GM19043 (cell line): ENCODE measurements around the gene CYREN.

Source experiments
- ATAC-seq: cut with Tn5 transposase; IDR thresholded peaks from one replicate; pipeline ENCODE4 v1.9.1; 2021; ENCODE audit warnings: low read depth; ENCODE audit not compliant: unreplicated experiment

CYREN gene, protein sequence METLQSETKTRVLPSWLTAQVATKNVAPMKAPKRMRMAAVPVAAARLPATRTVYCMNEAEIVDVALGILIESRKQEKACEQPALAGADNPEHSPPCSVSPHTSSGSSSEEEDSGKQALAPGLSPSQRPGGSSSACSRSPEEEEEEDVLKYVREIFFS

DNA sequence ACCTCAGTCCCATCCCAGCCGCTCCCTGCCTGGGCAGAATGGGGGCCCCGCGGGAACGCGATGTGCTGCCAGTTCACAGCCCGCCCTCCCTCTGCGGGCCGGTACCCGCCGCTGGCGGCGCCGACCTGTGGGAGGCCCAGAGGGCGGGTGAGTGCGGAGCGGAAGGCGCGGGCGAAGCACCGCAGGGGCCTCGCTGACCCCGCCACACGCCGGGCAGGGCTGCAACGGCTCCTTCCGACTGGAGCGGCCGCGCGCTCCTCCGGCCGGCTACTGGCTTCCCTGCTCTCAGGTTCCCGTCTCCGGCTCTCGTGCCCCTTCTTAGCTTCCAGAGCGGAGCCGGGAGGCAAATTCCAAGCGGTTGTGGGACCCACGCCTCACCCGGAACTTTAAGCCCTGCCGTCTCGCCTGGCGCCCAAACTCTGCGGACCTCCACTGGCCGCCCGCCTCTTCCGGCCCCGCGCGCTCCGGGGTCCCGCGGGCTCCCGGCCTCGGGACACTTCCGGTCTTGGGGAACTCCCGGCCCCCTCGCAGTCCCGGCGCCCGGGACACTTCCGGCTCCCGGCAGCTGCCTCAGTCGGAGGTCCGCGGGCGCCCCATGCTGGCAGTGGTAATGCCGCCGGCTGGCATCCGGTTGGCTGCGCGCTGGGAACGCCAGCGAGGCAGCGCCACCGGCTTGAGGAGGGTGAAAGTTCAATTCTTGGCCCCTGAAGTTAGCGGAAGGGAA, at the start of gene CYREN:
Gene CYREN, minus strand, starts transcription at position 434 of the 724 bp plus-strand sequence. CDS start 1,785 bp downstream, outside the sequence.
- peak; percentile 61 for ATAC-seq

DNA sequence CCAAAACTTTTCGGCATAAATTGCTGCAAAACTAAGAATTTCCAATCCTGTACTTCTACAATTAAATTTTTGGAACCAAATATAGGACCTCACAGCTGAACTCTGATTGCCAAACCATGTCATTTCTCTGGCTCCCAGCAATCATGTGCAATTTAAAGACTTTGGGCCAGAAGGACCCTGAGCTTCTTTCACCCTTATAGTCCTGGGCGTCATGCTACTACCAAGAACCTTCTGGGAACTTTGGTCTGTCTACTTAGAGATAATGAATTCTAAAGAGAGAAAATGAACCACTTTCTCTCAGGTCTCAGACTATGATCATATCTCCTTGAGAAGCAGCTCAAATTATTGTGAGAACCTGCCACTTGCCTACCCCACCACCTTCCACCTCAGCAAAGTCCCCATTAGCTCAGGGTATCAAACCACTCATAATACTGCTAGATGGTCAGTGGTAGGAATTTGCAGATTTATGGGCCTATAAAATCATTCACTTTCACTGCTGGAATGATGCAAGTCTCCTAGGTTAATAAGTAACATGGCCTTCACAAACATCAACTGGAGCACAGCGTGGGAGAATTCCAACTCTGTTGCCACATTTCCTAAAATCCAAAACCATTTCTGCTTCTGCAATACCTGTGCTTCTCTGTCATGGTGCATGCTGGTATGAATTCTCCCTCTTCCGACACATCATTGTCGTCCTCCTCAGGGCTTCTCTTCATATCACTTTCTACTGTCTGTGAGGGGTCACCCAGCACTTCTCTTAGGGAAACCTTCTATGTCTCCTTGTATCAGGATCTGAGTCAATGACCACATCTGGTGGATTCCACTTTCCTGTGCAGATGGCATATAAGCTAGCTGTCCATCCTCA, 47.4 kb upstream of the CYREN start:
- no peak for ATAC-seq

DNA sequence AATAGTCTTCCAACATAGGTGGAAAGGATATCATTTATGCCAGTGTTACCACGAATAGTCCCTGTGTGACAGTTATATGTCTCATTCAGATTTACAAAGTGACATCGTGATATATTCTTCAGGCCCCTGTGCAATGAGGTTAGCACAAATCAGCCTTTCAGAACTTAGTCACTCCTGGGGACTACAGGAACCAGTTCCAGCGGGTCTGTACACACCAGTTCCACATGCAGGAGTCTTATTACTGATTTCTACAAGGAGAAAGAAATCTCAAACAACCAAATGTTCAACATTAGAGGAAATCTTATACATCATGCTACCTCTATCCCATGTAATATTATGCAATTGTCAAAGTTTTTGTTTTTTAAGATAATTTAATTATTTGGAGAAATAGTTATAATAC, 45.2 kb upstream of the CYREN start:
- no peak for ATAC-seq

DNA sequence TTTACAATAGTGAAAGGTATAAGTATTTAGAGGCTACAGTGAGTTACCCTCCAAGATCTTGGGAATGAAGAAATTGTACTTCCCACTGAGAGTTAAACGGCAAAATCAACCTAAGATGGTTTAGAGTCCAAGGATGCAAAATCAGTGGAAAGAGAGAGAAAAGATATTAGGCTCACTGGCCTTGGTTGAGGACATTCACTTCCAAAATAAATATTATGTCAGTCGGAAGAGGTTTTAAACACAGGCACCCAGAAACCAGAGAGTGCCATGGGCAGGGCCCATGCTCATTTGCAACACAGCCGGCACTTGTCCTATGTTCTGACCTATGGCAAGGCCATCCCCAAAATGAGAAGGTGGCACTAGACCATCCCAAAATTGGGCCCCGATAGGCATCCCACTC, 44.7 kb upstream of the CYREN start:
- ATAC-seq: no peak

DNA sequence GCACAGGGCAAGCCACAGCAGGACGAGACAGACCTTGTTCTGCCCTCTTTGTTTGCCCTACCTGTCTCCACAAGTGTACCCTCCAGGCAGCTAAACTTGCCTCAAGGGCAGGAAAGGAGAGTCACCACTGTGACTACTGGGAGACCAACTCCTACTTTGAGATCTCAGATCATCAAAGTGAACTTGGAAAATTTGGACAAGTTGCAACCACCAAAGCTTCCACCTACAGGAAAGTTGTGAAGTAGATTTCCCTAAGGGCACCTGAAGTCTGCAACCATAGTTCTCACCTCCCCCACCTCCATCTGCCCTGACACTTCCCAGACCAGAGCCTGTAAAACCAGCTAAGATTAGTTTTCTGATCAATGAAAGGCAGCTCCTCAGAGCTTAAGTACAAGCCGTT, 43.3 kb upstream of the CYREN start:
- ATAC-seq: no peak

DNA sequence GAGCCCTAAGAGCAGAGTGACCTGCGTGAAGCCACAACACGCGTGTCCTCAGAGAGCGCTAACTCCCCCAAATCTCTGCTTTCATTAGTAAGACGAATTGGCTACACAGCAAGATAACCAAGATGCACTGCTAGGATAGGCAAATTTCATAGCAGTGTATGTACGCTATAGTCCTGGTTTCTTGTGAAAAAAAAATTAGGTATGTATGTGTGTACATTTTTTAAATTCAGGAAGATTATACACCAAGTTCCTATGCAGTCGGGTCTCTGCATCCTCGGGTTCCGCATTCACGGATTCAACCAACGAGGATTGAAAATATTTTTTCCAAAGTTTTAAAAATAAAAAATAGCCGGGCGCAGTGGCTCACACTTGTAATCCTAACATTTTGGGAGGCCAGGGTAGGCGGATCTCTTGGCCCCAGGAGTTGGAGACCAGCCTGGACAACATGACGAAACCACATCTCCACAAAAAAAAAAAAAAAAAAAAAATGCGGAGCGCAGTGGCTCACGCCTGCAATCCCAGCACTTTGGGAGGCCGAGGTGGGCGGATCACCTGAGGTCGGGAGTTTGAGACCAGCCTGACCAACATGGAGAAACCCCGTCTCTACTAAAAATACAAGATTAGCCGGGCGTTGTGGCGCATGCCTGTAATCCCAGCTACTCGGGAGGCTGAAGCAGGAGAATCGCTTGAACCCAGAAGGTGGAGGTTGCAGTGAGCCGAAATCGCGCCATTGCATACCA, 41.6 kb upstream of the CYREN start:
- peak; percentile 17 for ATAC-seq

DNA sequence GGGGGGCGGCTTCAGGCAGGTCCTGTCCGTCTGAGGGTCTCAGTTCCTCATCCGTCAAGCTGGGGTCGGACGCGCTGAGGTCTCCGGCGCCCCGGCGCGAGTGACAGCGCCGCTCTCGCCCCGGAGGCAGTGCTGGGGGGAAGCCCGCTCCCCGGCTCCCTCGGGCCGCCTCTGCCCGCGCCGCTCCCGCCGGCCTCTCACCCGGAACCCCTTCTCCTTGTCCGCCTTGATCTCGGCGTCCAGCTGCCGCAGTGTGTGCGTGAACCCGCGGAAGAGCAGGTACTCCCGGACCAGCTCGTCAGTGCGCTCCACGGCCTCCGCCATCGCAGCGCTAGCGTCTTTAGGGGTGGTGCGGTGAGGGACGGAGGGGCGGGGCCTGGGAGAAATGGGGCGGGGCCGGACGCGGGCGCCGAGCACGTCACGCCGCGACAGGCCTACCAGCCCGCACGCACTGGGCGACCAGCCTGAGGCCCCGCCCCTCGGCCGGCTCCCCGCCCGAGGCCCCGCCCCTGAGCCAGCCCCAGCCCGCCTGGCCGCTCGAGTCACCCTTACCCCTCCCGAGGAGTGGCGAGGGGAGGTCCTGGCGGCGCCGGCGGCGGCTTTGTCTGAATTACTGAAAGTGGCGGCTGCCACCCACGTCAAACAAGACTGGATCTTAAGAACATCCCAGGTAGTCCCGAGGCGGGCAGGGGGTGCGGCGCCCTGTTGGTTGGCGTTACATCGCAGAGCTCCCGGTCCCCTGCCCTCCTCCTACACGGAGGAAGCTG, 40.9 kb upstream of the CYREN start, which contains the start of gene WDR91:
Gene WDR91, minus strand, starts transcription at position 348 of the 767 bp plus-strand sequence. Its CDS starts 24 bp downstream, at position 324.
- peak; percentile 69 for ATAC-seq

DNA sequence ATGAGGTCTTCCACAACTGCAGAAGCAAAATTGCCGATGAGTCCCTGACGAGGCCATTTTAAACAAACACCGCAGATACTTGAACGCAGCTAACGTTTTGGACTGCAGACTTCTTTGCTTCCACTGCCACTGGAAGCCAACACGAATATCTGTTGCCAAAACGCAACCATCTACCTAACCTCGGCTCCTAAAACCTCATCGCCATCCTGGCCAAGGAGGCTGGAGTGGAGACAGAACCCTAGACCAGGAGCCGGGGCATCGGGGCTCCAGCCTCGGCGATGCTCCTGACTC, 40.3 kb upstream of the CYREN start:
- ATAC-seq: no peak

DNA sequence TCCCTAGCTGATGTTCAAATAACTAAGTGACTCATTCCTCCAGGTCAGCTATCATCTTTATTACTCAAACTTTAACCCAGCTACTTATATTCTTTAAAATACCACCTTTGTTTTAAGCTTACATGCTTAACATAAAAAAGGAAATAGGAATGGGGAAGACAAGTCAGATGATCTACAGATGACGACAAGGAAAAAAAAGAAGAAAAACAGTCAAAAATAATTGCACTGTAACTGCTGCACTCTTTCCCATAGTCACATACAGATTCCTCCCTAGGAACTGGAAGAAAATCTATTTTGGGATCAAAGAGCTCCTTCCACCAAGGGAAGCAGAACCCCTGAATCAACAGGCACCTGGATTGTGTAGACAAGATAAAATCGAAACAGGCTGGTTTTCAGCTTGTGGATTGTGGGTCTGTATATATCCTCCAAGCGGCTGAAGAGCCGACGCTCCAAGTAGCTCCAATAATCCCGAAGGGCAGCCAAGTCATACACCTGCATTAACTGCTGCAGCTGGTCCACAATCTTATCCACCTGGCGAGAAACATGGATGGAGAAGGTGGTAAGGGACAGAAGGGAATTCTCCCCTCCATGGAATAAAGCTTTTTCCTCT, 38.8 kb upstream of the CYREN start:
- no peak for ATAC-seq

DNA sequence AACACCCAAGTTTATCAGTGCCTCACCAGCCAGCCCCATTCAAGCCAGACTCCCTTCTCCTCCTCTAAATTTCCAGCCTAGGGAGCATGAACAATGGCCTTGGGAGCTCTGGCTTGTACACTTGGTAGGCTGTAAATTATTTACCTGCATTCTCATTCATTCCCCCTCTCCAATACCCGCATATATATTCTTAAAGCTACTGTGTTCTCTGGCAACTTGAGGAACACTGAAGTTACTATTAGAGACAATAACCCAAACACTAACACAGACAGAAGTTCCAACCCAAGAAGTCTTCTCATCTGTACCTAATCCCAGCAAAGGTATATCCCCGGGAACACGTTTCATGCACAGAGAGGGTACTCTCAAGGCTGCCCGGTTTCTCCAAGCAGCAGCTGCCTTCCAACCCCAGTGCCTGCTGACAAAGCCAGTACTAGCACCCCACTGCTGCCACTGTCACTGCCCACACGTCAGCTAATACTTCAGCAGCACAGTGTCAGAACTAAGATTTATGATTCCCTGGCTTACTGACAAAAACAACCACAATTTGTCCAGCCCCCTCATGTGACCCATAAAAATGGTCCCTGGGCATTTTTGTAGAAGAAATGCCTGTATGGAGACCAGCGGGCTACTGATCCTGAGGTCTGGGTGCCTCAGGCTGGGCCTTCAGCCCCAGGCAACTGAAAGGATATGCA, 37.7 kb upstream of the CYREN start:
- ATAC-seq: no peak

DNA sequence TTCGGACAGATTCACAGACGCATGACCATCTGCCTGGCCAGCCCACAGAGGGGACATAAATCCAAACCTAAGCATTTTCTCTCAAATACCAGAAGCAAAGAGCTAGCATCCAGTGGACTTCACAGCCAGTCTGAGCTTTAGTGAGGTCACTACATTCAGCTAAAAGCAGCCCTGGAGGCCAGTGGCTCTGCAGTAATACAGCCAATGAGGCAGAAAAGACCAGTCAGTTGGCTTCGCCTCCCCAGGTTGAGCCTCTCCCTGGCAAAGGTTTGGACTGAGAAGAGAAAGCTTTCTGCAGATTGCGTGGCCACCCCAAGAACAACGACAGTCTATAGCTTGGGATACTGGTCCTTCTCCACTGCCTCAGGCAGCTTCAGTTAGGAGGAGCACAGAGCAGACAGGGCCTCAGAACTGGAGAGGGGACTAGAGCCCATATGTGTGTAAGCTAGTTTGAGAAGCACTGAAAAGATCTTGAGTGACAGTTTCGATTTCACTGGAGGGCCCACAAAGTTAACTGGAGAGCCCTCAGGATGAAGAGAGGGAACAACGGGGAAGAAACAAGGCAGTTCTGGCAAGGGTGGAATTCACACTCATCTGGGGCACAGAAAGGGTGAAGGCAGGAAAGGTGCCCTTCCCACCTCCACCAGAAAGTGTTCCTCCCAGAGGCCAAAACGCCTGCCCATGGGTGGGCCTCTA, 37.0 kb upstream of the CYREN start:
- ATAC-seq: no peak

DNA sequence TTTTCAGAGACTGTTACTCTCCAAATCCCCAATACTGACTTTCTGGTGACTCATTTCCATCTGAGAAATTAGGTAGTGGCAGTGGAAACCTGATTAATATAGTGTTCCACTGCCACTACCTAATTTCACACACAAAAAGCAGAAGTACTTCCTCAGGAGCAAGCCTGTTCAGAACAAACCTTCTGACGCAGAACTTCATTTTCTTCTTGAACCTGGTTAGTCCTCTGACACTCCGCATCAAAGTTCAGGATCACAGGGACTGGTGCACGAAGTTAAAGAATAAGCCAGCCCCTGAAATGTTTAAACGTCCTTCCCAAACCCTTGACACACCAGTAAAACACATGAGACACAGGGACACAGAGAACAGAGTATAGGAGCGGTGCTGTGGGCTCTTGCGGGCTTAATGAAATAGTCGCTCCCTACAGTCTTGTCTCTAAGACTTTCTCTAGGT, 36.5 kb upstream of the CYREN start:
- ATAC-seq: peak; percentile 33

DNA sequence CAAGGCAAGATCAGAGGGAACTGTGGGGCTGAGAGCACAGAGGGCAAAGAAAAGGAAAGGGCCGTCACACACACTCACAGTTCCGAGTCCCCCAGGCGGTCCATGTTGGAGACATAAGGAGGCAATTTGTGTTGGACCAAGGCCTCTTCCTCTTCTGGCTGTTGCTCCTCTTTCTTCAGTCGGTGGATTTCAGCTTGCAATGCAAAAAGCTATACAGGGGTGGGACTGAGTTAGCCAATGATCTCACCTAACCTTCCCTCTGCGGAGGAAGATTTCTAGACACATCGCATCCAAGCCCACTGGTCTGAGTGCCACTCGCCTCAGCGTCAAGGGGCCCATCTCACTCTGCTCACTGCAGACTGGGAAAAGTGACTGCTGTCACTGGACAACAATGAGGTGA, 35.3 kb upstream of the CYREN start:
- ATAC-seq: no peak

DNA sequence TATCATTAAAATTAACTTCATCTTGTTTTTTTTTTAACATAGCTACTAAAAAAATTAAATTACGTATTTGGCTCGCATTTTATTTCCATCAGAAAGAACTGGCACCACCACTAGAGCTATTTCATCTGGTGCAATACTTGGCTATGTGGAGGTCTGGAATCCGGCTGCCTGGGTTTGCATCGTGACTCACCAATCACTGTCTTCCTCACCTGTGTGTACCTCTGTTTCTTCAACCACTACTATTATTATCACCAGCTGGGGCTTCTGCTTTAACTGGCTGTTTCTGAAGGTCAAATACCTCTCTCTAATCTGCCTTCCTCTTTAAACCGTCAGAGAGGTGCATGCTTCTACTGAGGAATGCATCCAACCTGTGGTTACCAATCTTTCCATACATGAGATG, 34.4 kb upstream of the CYREN start:
- no peak for ATAC-seq

DNA sequence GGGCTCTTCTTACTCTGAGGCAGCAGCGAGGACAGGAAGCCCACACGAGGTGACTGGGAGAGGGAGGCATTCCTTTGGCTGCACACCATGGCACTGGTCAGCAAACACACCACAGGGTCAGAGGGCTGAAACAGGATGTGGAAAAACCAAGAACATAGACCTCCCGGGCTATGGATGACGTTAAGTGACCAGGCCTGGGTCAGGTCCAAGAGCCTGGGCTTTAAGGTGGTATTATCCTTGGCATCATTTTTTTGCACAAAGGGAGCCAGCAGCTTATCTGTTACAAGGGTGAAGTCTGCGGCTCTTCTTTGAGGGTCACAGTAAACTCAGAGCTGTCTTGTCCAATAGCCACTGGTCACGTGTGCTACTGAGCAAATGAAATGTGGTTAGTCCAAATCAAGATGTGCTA, 33.8 kb upstream of the CYREN start:
- ATAC-seq: no peak

DNA sequence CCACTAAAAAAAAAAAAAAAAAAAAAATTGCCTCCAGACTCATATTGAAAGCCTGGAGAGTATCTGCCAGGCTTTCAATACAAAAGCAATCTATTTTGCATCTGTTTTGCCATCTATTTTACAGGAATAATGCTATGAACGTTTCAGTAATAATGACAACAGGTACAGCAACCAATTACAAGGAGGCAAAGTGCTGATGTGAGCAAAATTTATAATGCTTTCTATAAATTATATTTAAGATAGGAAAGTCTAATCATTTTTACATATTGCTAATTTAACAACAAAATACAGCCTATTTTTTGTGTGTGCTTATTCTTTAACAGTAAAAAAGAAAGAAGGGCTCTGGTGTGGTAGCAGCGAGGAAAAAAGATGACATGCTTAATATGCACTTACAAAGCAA, 30.8 kb upstream of the CYREN start:
- ATAC-seq: no peak

DNA sequence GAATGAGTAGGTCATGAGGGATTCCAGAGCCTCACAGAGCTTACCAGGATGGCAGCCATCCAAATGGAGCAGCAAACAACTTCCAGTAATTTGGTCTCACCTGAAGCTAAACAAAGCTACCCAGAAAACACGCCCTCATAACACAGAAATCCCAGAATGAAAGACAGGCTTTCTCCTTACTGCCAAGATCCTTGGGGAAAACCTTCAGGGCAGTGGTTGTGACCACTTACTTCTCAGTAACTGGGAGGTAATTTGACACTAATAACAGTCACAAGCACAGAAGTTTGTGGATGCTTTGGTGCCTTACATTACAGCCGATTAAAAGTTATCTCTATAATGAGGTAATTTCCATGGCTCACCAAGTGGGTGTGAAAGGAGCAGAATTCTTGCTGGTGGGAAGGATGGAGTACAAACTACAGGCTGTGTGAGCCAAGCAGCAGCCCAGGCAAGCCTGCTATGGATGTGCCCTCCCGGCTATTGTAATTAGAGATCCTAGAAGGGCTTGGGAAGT, 30.4 kb upstream of the CYREN start:
- no peak for ATAC-seq

DNA sequence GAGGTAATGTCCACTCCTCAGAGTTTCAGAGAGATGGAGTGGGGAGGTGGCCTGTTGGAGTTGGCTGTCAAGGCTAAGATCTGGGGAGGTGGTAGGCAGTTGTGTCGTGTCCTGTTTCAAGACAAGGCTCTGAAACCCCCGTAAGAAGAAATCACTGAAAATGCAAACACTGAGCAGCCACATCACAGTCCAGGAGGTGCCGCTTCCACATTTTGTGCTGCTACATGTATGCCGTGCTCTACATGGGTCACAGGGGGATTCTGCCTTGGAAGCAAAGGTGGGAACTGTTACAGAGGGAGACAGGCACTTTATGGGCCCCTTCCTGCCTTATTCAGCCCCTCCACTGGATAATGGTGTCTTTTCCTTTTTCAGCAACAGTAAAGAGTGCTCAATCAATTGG, 28.9 kb upstream of the CYREN start:
- ATAC-seq: no peak
